ENCODE data around the gene PLEKHA5.

DNA sequence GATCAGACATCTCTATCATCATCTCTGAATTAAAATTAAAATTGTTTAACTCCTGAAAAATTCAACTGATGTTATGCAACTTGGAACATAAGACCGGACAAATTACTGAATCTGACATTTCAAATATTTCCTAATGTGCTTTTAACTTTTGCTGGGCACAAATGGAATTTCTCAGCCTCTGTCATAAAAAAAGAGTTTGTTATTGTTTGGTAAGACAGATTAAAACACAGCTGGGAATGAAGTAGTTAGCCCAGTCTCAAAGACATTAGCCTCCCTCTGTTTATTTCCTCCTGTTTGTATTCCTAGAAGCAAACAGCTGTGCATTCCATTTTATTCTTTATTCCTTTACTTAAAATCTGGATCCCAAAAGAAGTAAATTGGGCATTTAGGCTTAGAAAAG is 29.4 kb downstream of the PLEKHA5 start:
- TF ChIP-seq, protein P1, sequence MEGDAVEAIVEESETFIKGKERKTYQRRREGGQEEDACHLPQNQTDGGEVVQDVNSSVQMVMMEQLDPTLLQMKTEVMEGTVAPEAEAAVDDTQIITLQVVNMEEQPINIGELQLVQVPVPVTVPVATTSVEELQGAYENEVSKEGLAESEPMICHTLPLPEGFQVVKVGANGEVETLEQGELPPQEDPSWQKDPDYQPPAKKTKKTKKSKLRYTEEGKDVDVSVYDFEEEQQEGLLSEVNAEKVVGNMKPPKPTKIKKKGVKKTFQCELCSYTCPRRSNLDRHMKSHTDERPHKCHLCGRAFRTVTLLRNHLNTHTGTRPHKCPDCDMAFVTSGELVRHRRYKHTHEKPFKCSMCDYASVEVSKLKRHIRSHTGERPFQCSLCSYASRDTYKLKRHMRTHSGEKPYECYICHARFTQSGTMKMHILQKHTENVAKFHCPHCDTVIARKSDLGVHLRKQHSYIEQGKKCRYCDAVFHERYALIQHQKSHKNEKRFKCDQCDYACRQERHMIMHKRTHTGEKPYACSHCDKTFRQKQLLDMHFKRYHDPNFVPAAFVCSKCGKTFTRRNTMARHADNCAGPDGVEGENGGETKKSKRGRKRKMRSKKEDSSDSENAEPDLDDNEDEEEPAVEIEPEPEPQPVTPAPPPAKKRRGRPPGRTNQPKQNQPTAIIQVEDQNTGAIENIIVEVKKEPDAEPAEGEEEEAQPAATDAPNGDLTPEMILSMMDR (conservative IDR thresholded peaks at IDR 0.05; ENCODE audit: low read depth in 2 of 2), result no peak
- TF ChIP-seq EZH2 (IDR thresholded peaks at IDR 0.05; ENCODE audit: low read depth, unreplicated experiment), result no peak
- TF ChIP-seq, protein P2, sequence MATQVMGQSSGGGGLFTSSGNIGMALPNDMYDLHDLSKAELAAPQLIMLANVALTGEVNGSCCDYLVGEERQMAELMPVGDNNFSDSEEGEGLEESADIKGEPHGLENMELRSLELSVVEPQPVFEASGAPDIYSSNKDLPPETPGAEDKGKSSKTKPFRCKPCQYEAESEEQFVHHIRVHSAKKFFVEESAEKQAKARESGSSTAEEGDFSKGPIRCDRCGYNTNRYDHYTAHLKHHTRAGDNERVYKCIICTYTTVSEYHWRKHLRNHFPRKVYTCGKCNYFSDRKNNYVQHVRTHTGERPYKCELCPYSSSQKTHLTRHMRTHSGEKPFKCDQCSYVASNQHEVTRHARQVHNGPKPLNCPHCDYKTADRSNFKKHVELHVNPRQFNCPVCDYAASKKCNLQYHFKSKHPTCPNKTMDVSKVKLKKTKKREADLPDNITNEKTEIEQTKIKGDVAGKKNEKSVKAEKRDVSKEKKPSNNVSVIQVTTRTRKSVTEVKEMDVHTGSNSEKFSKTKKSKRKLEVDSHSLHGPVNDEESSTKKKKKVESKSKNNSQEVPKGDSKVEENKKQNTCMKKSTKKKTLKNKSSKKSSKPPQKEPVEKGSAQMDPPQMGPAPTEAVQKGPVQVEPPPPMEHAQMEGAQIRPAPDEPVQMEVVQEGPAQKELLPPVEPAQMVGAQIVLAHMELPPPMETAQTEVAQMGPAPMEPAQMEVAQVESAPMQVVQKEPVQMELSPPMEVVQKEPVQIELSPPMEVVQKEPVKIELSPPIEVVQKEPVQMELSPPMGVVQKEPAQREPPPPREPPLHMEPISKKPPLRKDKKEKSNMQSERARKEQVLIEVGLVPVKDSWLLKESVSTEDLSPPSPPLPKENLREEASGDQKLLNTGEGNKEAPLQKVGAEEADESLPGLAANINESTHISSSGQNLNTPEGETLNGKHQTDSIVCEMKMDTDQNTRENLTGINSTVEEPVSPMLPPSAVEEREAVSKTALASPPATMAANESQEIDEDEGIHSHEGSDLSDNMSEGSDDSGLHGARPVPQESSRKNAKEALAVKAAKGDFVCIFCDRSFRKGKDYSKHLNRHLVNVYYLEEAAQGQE (IDR thresholded peaks at IDR 0.05; ENCODE audit: unreplicated experiment), result no peak
- TF ChIP-seq POLR2AphosphoS5 (IDR thresholded peaks at IDR 0.05; ENCODE audit: low read depth), result no peak
- TF ChIP-seq ZNF331 (CRISPR knock-in tag; IDR thresholded peaks at IDR 0.05; ENCODE audit: low read depth), result no peak
- TF ChIP-seq, protein P3, sequence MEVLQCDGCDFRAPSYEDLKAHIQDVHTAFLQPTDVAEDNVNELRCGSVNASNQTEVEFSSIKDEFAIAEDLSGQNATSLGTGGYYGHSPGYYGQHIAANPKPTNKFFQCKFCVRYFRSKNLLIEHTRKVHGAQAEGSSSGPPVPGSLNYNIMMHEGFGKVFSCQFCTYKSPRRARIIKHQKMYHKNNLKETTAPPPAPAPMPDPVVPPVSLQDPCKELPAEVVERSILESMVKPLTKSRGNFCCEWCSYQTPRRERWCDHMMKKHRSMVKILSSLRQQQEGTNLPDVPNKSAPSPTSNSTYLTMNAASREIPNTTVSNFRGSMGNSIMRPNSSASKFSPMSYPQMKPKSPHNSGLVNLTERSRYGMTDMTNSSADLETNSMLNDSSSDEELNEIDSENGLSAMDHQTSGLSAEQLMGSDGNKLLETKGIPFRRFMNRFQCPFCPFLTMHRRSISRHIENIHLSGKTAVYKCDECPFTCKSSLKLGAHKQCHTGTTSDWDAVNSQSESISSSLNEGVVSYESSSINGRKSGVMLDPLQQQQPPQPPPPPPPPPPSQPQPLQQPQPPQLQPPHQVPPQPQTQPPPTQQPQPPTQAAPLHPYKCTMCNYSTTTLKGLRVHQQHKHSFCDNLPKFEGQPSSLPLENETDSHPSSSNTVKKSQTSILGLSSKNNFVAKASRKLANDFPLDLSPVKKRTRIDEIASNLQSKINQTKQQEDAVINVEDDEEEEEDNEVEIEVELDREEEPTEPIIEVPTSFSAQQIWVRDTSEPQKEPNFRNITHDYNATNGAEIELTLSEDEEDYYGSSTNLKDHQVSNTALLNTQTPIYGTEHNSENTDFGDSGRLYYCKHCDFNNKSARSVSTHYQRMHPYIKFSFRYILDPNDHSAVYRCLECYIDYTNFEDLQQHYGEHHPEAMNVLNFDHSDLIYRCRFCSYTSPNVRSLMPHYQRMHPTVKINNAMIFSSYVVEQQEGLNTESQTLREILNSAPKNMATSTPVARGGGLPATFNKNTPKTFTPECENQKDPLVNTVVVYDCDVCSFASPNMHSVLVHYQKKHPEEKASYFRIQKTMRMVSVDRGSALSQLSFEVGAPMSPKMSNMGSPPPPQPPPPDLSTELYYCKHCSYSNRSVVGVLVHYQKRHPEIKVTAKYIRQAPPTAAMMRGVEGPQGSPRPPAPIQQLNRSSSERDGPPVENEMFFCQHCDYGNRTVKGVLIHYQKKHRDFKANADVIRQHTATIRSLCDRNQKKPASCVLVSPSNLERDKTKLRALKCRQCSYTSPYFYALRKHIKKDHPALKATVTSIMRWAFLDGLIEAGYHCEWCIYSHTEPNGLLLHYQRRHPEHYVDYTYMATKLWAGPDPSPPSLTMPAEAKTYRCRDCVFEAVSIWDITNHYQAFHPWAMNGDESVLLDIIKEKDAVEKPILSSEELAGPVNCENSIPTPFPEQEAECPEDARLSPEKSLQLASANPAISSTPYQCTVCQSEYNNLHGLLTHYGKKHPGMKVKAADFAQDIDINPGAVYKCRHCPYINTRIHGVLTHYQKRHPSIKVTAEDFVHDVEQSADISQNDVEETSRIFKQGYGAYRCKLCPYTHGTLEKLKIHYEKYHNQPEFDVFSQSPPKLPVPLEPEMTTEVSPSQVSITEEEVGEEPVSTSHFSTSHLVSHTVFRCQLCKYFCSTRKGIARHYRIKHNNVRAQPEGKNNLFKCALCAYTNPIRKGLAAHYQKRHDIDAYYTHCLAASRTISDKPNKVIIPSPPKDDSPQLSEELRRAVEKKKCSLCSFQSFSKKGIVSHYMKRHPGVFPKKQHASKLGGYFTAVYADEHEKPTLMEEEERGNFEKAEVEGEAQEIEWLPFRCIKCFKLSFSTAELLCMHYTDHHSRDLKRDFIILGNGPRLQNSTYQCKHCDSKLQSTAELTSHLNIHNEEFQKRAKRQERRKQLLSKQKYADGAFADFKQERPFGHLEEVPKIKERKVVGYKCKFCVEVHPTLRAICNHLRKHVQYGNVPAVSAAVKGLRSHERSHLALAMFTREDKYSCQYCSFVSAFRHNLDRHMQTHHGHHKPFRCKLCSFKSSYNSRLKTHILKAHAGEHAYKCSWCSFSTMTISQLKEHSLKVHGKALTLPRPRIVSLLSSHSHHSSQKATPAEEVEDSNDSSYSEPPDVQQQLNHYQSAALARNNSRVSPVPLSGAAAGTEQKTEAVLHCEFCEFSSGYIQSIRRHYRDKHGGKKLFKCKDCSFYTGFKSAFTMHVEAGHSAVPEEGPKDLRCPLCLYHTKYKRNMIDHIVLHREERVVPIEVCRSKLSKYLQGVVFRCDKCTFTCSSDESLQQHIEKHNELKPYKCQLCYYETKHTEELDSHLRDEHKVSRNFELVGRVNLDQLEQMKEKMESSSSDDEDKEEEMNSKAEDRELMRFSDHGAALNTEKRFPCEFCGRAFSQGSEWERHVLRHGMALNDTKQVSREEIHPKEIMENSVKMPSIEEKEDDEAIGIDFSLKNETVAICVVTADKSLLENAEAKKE (CRISPR knock-in tag; IDR thresholded peaks at IDR 0.05), result no peak
- TF ChIP-seq EZH2phosphoT487 (IDR thresholded peaks at IDR 0.05; ENCODE audit: unreplicated experiment), result no peak
- no peak for TF ChIP-seq CREB1 (CRISPR knock-in tag; IDR thresholded peaks at IDR 0.05; ENCODE audit: low read depth)
- TF ChIP-seq ZNF114 (CRISPR knock-in tag; IDR thresholded peaks at IDR 0.05), result no peak
- no peak for TF ChIP-seq JUNB (IDR thresholded peaks at IDR 0.05; ENCODE audit: unreplicated experiment)
- no peak for TF ChIP-seq NANOG (IDR thresholded peaks at IDR 0.05; ENCODE audit: borderline replicate concordance)
- TF ChIP-seq, protein P4, sequence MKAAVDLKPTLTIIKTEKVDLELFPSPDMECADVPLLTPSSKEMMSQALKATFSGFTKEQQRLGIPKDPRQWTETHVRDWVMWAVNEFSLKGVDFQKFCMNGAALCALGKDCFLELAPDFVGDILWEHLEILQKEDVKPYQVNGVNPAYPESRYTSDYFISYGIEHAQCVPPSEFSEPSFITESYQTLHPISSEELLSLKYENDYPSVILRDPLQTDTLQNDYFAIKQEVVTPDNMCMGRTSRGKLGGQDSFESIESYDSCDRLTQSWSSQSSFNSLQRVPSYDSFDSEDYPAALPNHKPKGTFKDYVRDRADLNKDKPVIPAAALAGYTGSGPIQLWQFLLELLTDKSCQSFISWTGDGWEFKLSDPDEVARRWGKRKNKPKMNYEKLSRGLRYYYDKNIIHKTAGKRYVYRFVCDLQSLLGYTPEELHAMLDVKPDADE (IDR thresholded peaks at IDR 0.05), result no peak

Data from GM23338 (cell line).